B cell (primary cell): ENCODE measurements around the gene ITGB8.

ENCODE experiments used
- CTCF ChIP-seq: fragments of 200-600 bp; IDR thresholded peaks from one replicate; pipeline ENCODE4 v1.8.0; 2022; ENCODE audit warnings: antibody characterized with exemption, mild to moderate bottlenecking
- EZH2 ChIP-seq: IDR thresholded peaks from 2 replicates; pipeline ENCODE4 v1.6.1; 2012; ENCODE audit warnings: borderline replicate concordance, low read depth, mild to moderate bottlenecking, moderate library complexity, low read length; ENCODE audit not compliant: insufficient read depth, poor library complexity, severe bottlenecking

DNA sequence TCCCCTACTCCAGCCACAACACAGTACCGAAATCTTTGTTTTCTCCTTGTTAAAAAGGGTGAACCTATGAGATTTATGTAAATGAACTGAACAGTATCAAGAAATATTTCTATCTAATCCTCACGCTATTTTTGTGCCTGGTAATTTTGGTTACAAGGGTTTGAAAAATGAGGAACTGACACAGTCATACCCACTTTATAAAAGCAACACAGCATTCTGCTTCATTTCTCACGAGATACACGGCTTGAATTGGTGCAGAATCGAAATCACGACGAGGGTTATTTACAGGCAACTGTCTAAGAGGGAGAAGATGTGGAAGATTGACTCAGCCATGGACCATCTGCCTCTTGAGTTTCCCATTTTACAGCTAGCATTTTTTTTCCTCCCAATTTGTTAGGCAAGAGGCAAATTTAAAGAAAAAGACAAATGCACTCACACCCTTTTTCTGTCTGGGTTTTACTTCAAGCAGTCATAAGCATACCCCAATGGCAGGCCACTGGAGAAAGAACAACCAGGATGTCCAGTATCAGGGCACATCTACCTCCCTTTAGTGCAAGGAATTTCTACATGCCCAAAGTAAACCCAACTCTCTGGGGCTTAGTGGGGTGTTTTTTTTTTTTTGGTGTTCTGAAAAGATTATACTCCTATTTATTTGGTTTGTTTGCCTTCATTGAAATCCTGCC lies 108.1 kb downstream of the ITGB8 start:
- no peak for TF ChIP-seq EZH2
- no peak for TF ChIP-seq CTCF
